IgD-negative memory B cell (primary cell): ENCODE measurements around the gene ESYT3. TPM values are rescaled to one million over a fixed set of nuclear protein-coding genes. Genes with fewer than 3 reads are reported as not detected.

Source experiments
- H3K27ac Mint-ChIP-seq, 3 donors: one replicate each; pipeline ENCODE4 v1.8.0; 2020 to 2022; ENCODE audit warnings: mild to moderate bottlenecking in 3 of 3, mixed read lengths in 3 of 3, moderate library complexity in 1 of 3
- H3K27me3 Mint-ChIP-seq: one replicate; pipeline ENCODE4 v1.8.0; 2021; ENCODE audit warnings: mixed read lengths
- H3K36me3 Mint-ChIP-seq: one replicate; pipeline ENCODE4 v1.8.0; 2020; ENCODE audit warnings: mild to moderate bottlenecking, mixed read lengths
- H3K4me1 Mint-ChIP-seq, 3 donors: one replicate each; pipeline ENCODE4 v1.8.0; 2020 to 2022; ENCODE audit warnings: mixed read lengths in 3 of 3, mild to moderate bottlenecking in 1 of 3
- H3K4me3 Mint-ChIP-seq, 4 donors: one replicate each; pipeline ENCODE4 v1.8.0; 2020 to 2022; ENCODE audit warnings: mild to moderate bottlenecking in 4 of 4, mixed read lengths in 4 of 4, moderate library complexity in 3 of 4
- H3K9me3 Mint-ChIP-seq, 3 donors: one replicate each; pipeline ENCODE4 v1.8.0; 2020 to 2021; ENCODE audit warnings: mixed read lengths in 3 of 3, mild to moderate bottlenecking in 1 of 3
- polyA plus RNA-seq: library from polyadenylated mRNA; unstranded; fragments of 300-500 nt; fragmentation: Illumina TruSeq; gene quantifications from one replicate; pipeline ENCODE4 v1.2.3, GENCODE V29; 2021

The ESYT3 gene
- polyA plus RNA-seq, 1 donor from 2014 or later = 0.05 TPM

DNA sequence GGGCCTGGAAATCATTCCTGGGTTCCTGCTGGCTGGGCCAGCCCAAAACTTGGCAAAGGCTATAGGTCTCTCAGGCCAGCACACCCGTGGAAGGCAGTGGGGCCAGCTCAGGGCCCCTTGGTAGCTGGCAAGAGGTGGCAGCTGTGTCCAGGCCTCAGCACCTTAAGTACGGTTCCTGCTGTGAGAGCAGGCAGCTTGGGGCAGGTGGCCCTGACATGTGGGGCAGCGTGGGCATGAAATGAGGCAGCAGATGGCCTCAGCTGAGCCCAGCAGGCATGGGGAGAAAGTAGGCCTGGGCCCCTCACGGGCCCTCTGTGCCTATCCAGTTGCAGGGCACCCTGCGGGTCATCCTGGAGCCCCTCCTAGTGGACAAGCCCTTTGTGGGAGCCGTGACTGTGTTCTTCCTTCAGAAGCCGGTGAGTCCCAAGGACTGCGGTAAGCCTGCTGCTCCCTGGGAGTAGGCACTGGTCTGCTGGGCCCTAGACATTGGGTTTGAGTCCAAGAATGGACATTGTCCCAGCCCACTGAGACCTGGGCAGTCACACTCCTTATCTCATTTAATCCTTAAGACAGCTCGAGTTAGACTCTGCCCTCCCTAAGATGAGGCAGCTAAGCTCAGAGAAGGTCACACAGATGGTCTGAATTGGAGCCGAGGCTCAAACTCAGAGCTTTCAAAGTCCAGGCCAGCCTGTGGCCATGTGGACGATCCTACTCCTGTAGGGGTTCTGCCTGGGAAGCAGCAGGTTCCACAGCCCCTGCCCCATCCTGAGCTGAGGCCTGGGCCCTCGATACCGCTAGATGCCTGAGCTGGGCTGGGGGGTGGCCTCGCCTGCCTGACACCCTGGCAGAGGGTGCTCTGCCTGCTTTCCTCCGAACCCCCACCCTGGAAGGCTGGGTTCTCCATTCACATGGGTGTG lies 25.5 kb downstream of the ESYT3 start:
- no peak overlapping the region for H3K4me3 Mint-ChIP-seq
- no peak overlapping the region for H3K27ac Mint-ChIP-seq
- H3K36me3 Mint-ChIP-seq = peaks cover 2% of the 10 kb centered on the region
- H3K4me1 Mint-ChIP-seq = peaks cover 0 to 2% (median 0%) of the 10 kb centered on the region in 3 donors
- peaks cover 0 to 4% (median 0%) of the 10 kb centered on the region in 3 donors for H3K9me3 Mint-ChIP-seq
- peaks cover 24% of the 10 kb centered on the region for H3K27me3 Mint-ChIP-seq

DNA sequence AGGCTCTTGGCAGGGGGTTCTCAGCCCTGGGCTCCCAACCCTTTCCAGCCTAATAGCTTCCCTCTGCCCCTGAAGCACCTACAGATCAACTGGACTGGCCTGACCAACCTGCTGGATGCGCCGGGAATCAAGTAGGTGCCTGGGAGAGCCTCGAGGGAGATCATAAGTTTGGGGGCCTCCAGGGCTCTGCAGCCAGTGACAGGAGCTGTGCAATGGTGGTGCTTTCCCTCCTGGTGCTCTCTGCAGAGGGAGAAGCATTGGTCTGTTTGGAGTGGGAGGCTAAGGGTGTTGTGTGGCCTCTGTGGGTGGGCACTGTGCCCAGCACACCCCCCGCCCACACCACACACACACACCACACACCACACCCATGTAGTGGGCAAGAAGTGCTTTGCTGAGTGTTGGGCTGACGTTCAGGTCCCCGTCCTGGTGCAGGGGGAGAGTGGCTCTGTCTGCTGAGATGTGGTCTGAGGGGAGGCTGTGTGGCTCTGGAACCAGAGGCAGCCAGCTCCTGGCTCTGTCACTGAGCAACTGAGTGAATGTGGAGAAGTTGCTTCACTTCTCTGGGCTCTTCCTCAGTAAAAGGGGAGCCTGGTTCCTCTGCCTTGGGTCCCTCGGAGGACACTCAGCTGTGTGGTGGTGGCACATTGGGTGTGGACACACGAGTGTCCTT lies 26.3 kb downstream of the ESYT3 start:
- Mint-ChIP-seq H3K27me3 (peaks cover 20% of the 10 kb centered on the region), H3K36me3 (peaks cover 2% of the 10 kb centered on the region), H3K27ac (no peak overlapping the region), H3K4me1 (peaks cover 0 to 2% (median 0%) of the 10 kb centered on the region in 3 donors), H3K9me3 (peaks cover 0 to 4% (median 0%) of the 10 kb centered on the region in 3 donors), H3K4me3 (no peak overlapping the region)

DNA sequence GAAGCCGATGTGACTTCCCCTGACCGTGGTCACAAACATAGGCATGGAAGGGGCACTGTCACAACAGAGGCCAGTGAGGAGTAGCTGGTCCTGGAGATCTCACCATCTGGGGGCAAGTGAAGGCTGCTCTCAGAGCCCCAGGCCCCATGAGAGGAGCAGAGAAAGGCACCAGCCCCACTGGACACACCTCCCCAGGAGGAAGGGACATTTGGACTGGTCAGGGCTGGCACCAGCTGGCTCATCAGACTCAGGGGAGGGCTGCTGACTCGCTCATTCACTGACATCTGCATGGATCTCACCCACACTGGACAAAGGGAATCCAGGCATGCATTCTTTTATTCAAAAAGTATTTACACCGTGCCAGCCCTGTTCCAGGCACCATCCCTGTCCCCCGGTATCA lies 26.8 kb downstream of the ESYT3 start:
- Mint-ChIP-seq H3K4me1 (no peaks in the 10 kb centered on the region), H3K27ac (peak overlapping the region in 1 of 3 donors; percentile 50), H3K9me3 (peaks cover 0 to 4% (median 0%) of the 10 kb centered on the region in 3 donors), H3K36me3 (peaks cover 2% of the 10 kb centered on the region), H3K27me3 (peaks cover 16% of the 10 kb centered on the region), H3K4me3 (no peak overlapping the region)

GRCh38 chr3:138461896-138462295 lies 27.5 kb downstream of the ESYT3 start:
- peaks cover 2% of the 10 kb centered on the region for H3K36me3 Mint-ChIP-seq
- H3K27ac Mint-ChIP-seq = no peak overlapping the region
- peaks cover 0 to under 1% (median 0%) of the 10 kb centered on the region in 3 donors for H3K4me1 Mint-ChIP-seq
- peaks cover 16% of the 10 kb centered on the region for H3K27me3 Mint-ChIP-seq
- peaks cover 0 to 4% (median 0%) of the 10 kb centered on the region in 3 donors for H3K9me3 Mint-ChIP-seq
- no peak overlapping the region for H3K4me3 Mint-ChIP-seq

- peaks cover 24% of the 10 kb centered on the region for H3K27me3 Mint-ChIP-seq
- no peaks in the 10 kb centered on the region for H3K36me3 Mint-ChIP-seq
- H3K27ac Mint-ChIP-seq = no peak overlapping the region
- H3K4me1 Mint-ChIP-seq = peaks cover 0 to 2% (median 0%) of the 10 kb centered on the region in 3 donors
- no peak overlapping the region for H3K4me3 Mint-ChIP-seq
- peaks cover 0 to 2% (median 0%) of the 10 kb centered on the region in 3 donors for H3K9me3 Mint-ChIP-seq
Measured at GRCh38 chr3:138463724-138464490, 29.5 kb downstream of the ESYT3 start.

DNA sequence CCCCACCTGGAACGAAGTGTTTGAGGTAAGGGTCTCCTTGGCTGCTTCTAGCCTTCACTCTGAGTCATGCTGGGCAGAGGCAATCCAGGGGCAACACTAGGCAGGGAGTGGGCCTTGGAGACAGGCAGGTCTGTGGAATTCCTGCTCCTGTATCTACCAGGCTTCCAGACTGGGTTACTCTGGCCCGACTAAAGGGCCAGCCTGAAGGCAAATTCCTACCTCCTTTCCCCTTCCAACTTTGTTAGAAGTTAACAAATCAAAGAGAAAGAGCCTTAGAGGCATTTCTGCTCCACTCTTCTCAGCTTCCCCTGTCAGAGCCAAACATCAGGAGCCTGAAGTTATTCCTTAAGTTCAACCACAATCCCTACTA lies 30.1 kb downstream of the ESYT3 start:
- peaks cover 0 to 2% (median 0%) of the 10 kb centered on the region in 3 donors for H3K9me3 Mint-ChIP-seq
- H3K4me3 Mint-ChIP-seq = no peak overlapping the region
- peaks cover 24% of the 10 kb centered on the region for H3K27me3 Mint-ChIP-seq
- peaks cover 0 to 2% (median 0%) of the 10 kb centered on the region in 3 donors for H3K4me1 Mint-ChIP-seq
- H3K27ac Mint-ChIP-seq = no peak overlapping the region
- H3K36me3 Mint-ChIP-seq = no peaks in the 10 kb centered on the region

- no peak overlapping the region for H3K27ac Mint-ChIP-seq
- no peaks in the 10 kb centered on the region for H3K36me3 Mint-ChIP-seq
- peaks cover 0 to 2% (median 0%) of the 10 kb centered on the region in 3 donors for H3K4me1 Mint-ChIP-seq
- H3K27me3 Mint-ChIP-seq = peaks cover 24% of the 10 kb centered on the region
- H3K4me3 Mint-ChIP-seq = no peak overlapping the region
- H3K9me3 Mint-ChIP-seq = peaks cover 0 to 2% (median 0%) of the 10 kb centered on the region in 3 donors
Measured at GRCh38 chr3:138465451-138465850, 31.0 kb downstream of the ESYT3 start.

DNA sequence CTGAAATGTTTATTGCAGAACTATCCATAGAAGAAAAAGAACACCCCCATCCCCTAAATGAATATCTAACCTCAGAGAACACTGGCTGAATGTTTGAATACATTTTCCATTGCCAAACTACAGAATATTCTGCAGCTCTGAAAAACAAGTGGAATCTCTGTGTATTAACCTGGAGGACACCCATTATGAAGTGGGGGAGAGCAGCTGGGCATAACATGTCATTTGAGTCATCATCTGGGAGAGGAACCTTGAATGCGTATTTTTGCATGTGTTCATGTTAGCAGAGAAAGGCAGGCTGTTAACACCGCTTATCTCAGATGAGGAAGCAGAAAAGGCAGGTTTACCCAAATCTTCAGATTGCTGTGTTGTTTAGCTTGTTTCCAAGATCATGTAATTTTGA lies 31.5 kb downstream of the ESYT3 start:
- no peaks in the 10 kb centered on the region for H3K36me3 Mint-ChIP-seq
- H3K4me3 Mint-ChIP-seq = no peak overlapping the region
- peaks cover 24% of the 10 kb centered on the region for H3K27me3 Mint-ChIP-seq
- peaks cover 0 to 2% (median 0%) of the 10 kb centered on the region in 3 donors for H3K9me3 Mint-ChIP-seq
- no peak overlapping the region for H3K27ac Mint-ChIP-seq
- peaks cover 0 to 2% (median 0%) of the 10 kb centered on the region in 3 donors for H3K4me1 Mint-ChIP-seq

DNA sequence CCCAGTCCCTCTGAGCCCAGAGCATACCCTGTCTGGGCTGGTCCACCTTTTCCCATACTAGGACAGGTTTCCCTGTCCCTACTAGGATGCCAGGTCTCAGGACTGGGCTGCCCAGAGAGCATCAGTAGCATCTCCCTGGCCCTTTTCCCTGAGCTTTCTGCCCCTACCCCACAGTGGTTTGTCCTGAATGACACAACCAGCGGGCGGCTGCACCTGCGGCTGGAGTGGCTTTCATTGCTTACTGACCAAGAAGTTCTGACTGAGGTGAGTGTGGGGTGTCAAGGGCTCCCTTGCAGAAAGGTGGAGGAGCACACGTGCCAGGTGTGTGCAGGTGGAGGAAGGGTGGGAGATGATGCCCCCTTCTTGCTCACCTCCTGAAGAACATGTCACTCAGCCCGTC lies 33.5 kb downstream of the ESYT3 start:
- Mint-ChIP-seq H3K27ac (no peak overlapping the region), H3K9me3 (no peaks in the 10 kb centered on the region), H3K36me3 (no peaks in the 10 kb centered on the region)

DNA sequence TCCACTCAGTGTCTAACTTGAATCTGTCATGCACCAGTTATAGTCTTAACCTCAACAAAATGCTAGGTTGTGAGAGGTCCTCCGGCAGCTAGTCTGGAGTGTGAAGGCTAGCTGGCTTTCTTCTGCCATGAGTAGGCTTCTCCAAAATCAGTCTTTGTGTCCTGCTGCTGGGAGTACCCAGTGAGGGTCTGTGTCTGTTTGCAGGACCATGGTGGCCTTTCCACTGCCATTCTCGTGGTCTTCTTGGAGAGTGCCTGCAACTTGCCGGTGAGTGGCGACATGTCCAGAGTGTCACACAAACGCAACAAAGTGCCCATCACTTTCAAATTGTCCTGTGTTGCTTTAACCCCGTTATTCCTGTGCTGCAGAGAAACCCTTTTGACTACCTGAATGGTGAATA lies 34.0 kb downstream of the ESYT3 start:
- Mint-ChIP-seq H3K4me1 (peaks cover 0 to 2% (median 0%) of the 10 kb centered on the region in 3 donors), H3K27ac (no peak overlapping the region), H3K36me3 (no peaks in the 10 kb centered on the region), H3K9me3 (no peaks in the 10 kb centered on the region), H3K27me3 (peaks cover 14% of the 10 kb centered on the region), H3K4me3 (no peak overlapping the region)

More for the DNA sequence above, 33.5 kb downstream of the ESYT3 start:
- peaks cover 0 to 2% (median 0%) of the 10 kb centered on the region in 3 donors for H3K4me1 Mint-ChIP-seq
- peaks cover 18% of the 10 kb centered on the region for H3K27me3 Mint-ChIP-seq
- peak overlapping the region in 1 of 4 donors; percentile 23 for H3K4me3 Mint-ChIP-seq

- no peak overlapping the region for H3K27ac Mint-ChIP-seq
- no peaks in the 10 kb centered on the region for H3K36me3 Mint-ChIP-seq
- H3K27me3 Mint-ChIP-seq = peaks cover 14% of the 10 kb centered on the region
- peaks cover 0 to 2% (median 0%) of the 10 kb centered on the region in 3 donors for H3K4me1 Mint-ChIP-seq
- H3K4me3 Mint-ChIP-seq = no peak overlapping the region
- H3K9me3 Mint-ChIP-seq = no peaks in the 10 kb centered on the region
Measured at GRCh38 chr3:138468886-138469285, 34.5 kb downstream of the ESYT3 start.

DNA sequence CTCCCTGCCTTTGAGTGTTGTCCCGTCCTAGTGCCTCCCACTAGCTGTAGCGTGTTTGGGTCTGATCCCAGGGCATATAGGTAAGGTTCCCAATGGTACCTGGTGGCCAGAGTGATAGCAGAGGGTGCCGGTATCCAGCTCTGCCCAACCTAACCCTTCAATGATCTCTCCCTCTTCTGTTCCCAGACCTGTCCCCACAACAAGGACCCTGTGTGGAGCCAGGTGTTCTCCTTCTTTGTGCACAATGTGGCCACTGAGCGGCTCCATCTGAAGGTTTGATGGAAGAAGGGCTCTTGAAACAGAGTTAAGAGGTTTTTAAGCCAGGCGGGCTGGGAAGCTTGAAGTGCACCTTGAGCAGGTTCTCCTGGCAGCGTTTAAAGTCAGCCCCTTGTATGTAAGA lies 35.5 kb downstream of the ESYT3 start:
- no peaks in the 10 kb centered on the region for H3K36me3 Mint-ChIP-seq
- no peaks in the 10 kb centered on the region for H3K9me3 Mint-ChIP-seq
- peaks cover 12% of the 10 kb centered on the region for H3K27me3 Mint-ChIP-seq
- peaks cover 0 to 2% (median 0%) of the 10 kb centered on the region in 3 donors for H3K4me1 Mint-ChIP-seq
- peak overlapping the region in 1 of 3 donors; percentile 71 for H3K27ac Mint-ChIP-seq
- H3K4me3 Mint-ChIP-seq = no peak overlapping the region

DNA sequence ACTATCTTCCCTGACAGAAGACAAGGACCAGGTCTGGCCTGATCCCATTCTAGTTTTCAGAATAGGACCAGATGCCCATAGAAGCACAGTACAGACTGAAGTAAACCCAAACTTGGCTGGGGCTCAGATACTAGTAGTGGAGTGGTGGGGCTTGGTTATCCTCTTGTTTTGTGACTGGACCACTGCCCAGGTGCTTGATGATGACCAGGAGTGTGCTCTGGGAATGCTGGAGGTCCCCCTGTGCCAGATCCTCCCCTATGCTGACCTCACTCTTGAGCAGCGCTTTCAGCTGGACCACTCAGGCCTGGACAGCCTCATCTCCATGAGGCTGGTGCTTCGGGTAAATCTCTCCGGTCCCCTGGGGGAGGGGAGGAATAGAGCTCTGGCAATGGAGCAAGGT lies 36.3 kb downstream of the ESYT3 start:
- Mint-ChIP-seq H3K27ac (no peak overlapping the region), H3K36me3 (no peaks in the 10 kb centered on the region), H3K9me3 (no peaks in the 10 kb centered on the region), H3K4me3 (no peak overlapping the region), H3K4me1 (peaks cover 0 to 2% (median 0%) of the 10 kb centered on the region in 3 donors), H3K27me3 (peaks cover 13% of the 10 kb centered on the region)

DNA sequence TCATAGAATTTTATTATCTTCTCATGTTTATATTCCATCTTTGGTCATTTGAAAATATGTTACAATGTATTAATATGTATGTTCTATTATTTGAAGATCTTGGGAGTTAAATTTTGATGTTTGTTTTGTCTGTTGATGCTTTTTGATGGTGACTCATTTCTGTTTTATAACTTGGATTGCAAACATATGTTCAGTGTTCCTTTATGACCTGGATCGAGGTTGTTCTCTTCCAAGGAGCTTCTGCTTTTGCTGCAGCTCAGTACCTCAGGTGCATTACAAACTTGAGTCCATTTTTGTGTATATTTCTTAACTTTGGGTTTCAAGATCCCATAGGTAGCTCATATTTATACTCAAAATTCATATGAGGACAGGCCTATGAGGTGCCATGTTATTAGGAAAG lies 37.1 kb downstream of the ESYT3 start:
- no peak overlapping the region for H3K27ac Mint-ChIP-seq
- no peak overlapping the region for H3K4me3 Mint-ChIP-seq

More for the DNA sequence above, 37.1 kb downstream of the ESYT3 start:
- H3K4me1 Mint-ChIP-seq = peaks cover 0 to 2% (median 0%) of the 10 kb centered on the region in 3 donors
- peaks cover 13% of the 10 kb centered on the region for H3K27me3 Mint-ChIP-seq
- no peaks in the 10 kb centered on the region for H3K36me3 Mint-ChIP-seq
- H3K9me3 Mint-ChIP-seq = no peaks in the 10 kb centered on the region
